Brain microvascular endothelial cell (primary cell): ENCODE measurements around the gene COX19.

Experiments used
- DNase-seq: peaks from one replicate; pipeline ENCODE4 v3.0.0-alpha.2; 2020
- H3K27ac ChIP-seq: fragments of 250-450 bp; sonication (Bioruptor Pico); 2 replicates; pipeline ENCODE4 v1.5.1; 2020; ENCODE audit warnings: mild to moderate bottlenecking, moderate library complexity
- H3K27me3 ChIP-seq: fragments of 250-450 bp; sonication (Bioruptor Pico); replicated peaks from 2 replicates; pipeline ENCODE4 v1.5.1; 2020; ENCODE audit warnings: mild to moderate bottlenecking
- H3K36me3 ChIP-seq: fragments of 250-450 bp; sonication (Bioruptor Pico); replicated peaks from 2 replicates; pipeline ENCODE4 v1.5.1; 2020; ENCODE audit warnings: mild to moderate bottlenecking
- H3K4me3 ChIP-seq: 2 replicates; pipeline ENCODE4 v1.5.1; 2011; ENCODE audit warnings: low read depth, mild to moderate bottlenecking, control low read depth, low read length, moderate library complexity
- CTCF ChIP-seq: IDR thresholded peaks from 2 replicates; pipeline ENCODE4 v1.5.1; 2011; ENCODE audit warnings: low read depth, mild to moderate bottlenecking, moderate library complexity, low read length, control low read depth, inconsistent platforms; ENCODE audit errors: missing control alignments
- in situ Hi-C: cut with HindIII; loops from 2 replicates; pipeline ENCODE4 v1.10.0; 2017; ENCODE audit warnings: low sequenced_read_pairs, low pct_ligation_motif_present

Gene COX19

DNA sequence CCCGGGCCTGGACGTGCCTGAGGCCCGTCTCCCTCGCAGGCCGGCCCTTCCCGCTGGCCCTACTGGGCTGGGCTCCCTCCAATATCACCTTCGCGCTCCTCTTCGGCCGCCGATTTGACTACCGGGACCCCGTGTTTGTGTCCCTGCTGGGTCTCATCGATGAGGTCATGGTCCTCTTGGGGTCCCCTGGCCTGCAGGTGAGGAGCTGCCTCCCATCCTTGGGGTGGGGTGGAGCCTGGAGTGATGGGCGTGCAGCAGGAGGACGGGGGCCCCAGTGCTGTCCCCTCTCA lies 9.7 kb upstream of the COX19 start:
- in situ Hi-C loops: no loop called here
- no peak for TF ChIP-seq CTCF
- Histone ChIP-seq H3K27ac (no peak overlapping the region), H3K36me3 (no peaks in the 10 kb centered on the region), H3K27me3 (no peaks in the 10 kb centered on the region), H3K4me3 (no peak overlapping the region)
- no peak for DNase-seq

- Histone ChIP-seq H3K4me3 (no peak overlapping the region), H3K27ac (no peak overlapping the region), H3K36me3 (no peaks in the 10 kb centered on the region), H3K27me3 (no peaks in the 10 kb centered on the region)
- no peak for TF ChIP-seq CTCF
- in situ Hi-C loops: no loop called here
- DNase-seq: no peak
These were observed 9.2 kb upstream of the COX19 start for GRCh38 chr7:984361-985126.

- Histone ChIP-seq H3K4me3 (no peak overlapping the region), H3K27me3 (no peaks in the 10 kb centered on the region), H3K36me3 (no peaks in the 10 kb centered on the region), H3K27ac (no peak overlapping the region)
- in situ Hi-C loops: no loop called here
- no peak for TF ChIP-seq CTCF
- no peak for DNase-seq
These were observed 8.3 kb upstream of the COX19 start for GRCh38 chr7:983616-984071.

- H3K36me3 ChIP-seq: no peaks in the 10 kb centered on the region
- TF ChIP-seq CTCF: no peak
- no peak for DNase-seq
- no peak within 1 kb of the TSS for H3K4me3 ChIP-seq
- in situ Hi-C loops: no loop called here
- no peak within 1 kb of the TSS for H3K27ac ChIP-seq
- H3K27me3 ChIP-seq: no peaks in the 10 kb centered on the region
These were observed 7.8 kb upstream of the COX19 start, which contains the start of gene CYP2W1 for GRCh38 chr7:983004-983615. TSS of gene CYP2W1 (plus strand) at chr7:983181. CDS start at chr7:983212, 31 bp downstream.

GRCh38 chr7:982511-983003 lies 7.2 kb upstream of the COX19 start:
- DNase-seq: no peak
- no peak overlapping the region for H3K4me3 ChIP-seq

More at GRCh38 chr7:982511-983003, 7.2 kb upstream of the COX19 start:
- in situ Hi-C loops: no loop called here
- no peaks in the 10 kb centered on the region for H3K36me3 ChIP-seq
- TF ChIP-seq CTCF: no peak
- no peak overlapping the region for H3K27ac ChIP-seq
- H3K27me3 ChIP-seq: no peaks in the 10 kb centered on the region
